Glutamatergic neuron (in vitro differentiated cells): ENCODE results near the gene ADH5. TPM values are rescaled to one million over a fixed set of nuclear protein-coding genes. Genes with fewer than 3 reads are reported as not detected.

Experiments
- DNase-seq: peaks from one replicate; pipeline ENCODE4 v3.0.0; 2022
- H3K27ac Mint-ChIP-seq: one replicate; pipeline ENCODE4 v1.8.0; 2020; ENCODE audit warnings: mild to moderate bottlenecking, mixed read lengths, inconsistent platforms; ENCODE audit not compliant: unreplicated experiment
- H3K27me3 Mint-ChIP-seq: one replicate; pipeline ENCODE4 v1.8.0; 2020; ENCODE audit warnings: mild to moderate bottlenecking, moderate library complexity, mixed read lengths, inconsistent platforms; ENCODE audit not compliant: unreplicated experiment
- H3K36me3 Mint-ChIP-seq: one replicate; pipeline ENCODE4 v1.8.0; 2020; ENCODE audit warnings: mild to moderate bottlenecking, mixed read lengths, inconsistent platforms; ENCODE audit not compliant: unreplicated experiment
- H3K4me1 Mint-ChIP-seq: one replicate; pipeline ENCODE4 v1.8.0; 2020; ENCODE audit warnings: mild to moderate bottlenecking, low read depth, mixed read lengths, inconsistent platforms; ENCODE audit not compliant: unreplicated experiment
- H3K4me3 Mint-ChIP-seq: one replicate; pipeline ENCODE4 v1.8.0; 2020; ENCODE audit warnings: mild to moderate bottlenecking, mixed read lengths, inconsistent platforms; ENCODE audit not compliant: unreplicated experiment
- H3K9me3 Mint-ChIP-seq: one replicate; pipeline ENCODE4 v1.8.0; 2020; ENCODE audit warnings: mild to moderate bottlenecking, moderate library complexity, mixed read lengths, inconsistent platforms; ENCODE audit not compliant: unreplicated experiment
- CTCF ChIP-seq: fragments of 200-600 bp; sonication (generic); IDR thresholded peaks from one replicate; pipeline ENCODE4 v1.5.0; 2021; ENCODE audit not compliant: partially characterized antibody, unreplicated experiment
- total RNA-seq: library from RNA; stranded (reverse); fragmentation: NEBNext Ultra II Directional; extraction: Animal tissue kit (Norgen Biotek cat#: 25700); gene quantifications from one replicate; pipeline ENCODE4 v1.2.1, GENCODE V29; 2021; ENCODE audit not compliant: unreplicated experiment

ADH5 gene
- total RNA-seq, 1 donor from 2014 or later = 201 TPM

- no peak overlapping the region for H3K27ac Mint-ChIP-seq
- H3K27me3 Mint-ChIP-seq = peaks cover 3% of the 10 kb centered on the region
- no peak overlapping the region for H3K4me3 Mint-ChIP-seq
- no peaks in the 10 kb centered on the region for H3K36me3 Mint-ChIP-seq
- TF ChIP-seq CTCF = no peak
- no peaks in the 10 kb centered on the region for H3K9me3 Mint-ChIP-seq
- no peak for DNase-seq
- H3K4me1 Mint-ChIP-seq = peaks cover 7% of the 10 kb centered on the region
Observed at GRCh38 chr4:99062120-99062519, 26.5 kb downstream of the ADH5 start.

- H3K4me1 Mint-ChIP-seq = peaks cover 7% of the 10 kb centered on the region
- no peak for TF ChIP-seq CTCF
- H3K36me3 Mint-ChIP-seq = no peaks in the 10 kb centered on the region
- H3K27me3 Mint-ChIP-seq = peaks cover 3% of the 10 kb centered on the region
- H3K4me3 Mint-ChIP-seq = no peak overlapping the region
- peak; percentile 22 for DNase-seq
- H3K9me3 Mint-ChIP-seq = no peaks in the 10 kb centered on the region
- H3K27ac Mint-ChIP-seq = no peak overlapping the region
Observed at GRCh38 chr4:99061048-99061700, 27.4 kb downstream of the ADH5 start.

GRCh38 chr4:99059550-99059949 lies 29.0 kb downstream of the ADH5 start:
- H3K27ac Mint-ChIP-seq = no peak overlapping the region
- peaks cover 7% of the 10 kb centered on the region for H3K4me1 Mint-ChIP-seq
- no peak for TF ChIP-seq CTCF
- no peak overlapping the region for H3K4me3 Mint-ChIP-seq
- peaks cover 3% of the 10 kb centered on the region for H3K27me3 Mint-ChIP-seq
- DNase-seq = no peak
- no peaks in the 10 kb centered on the region for H3K36me3 Mint-ChIP-seq
- no peaks in the 10 kb centered on the region for H3K9me3 Mint-ChIP-seq

GRCh38 chr4:99058228-99058627 lies 30.4 kb downstream of the ADH5 start:
- no peak for TF ChIP-seq CTCF
- DNase-seq = no peak
- Mint-ChIP-seq H3K9me3 (no peaks in the 10 kb centered on the region), H3K27ac (no peak overlapping the region), H3K27me3 (peaks cover 3% of the 10 kb centered on the region), H3K36me3 (no peaks in the 10 kb centered on the region), H3K4me1 (peaks cover 7% of the 10 kb centered on the region), H3K4me3 (no peak overlapping the region)

- Mint-ChIP-seq H3K9me3 (no peaks in the 10 kb centered on the region), H3K27me3 (no peaks in the 10 kb centered on the region), H3K4me3 (no peak overlapping the region), H3K36me3 (peaks cover 5% of the 10 kb centered on the region), H3K4me1 (no peaks in the 10 kb centered on the region), H3K27ac (no peak overlapping the region)
- DNase-seq = no peak
- no peak for TF ChIP-seq CTCF
Observed at GRCh38 chr4:99054428-99054994, 34.1 kb downstream of the ADH5 start.
